Subcutaneous adipose tissue (tissue), 4 donors: ENCODE data around the gene CELF4. TPM values are rescaled to one million over a fixed set of nuclear protein-coding genes. Genes with fewer than 3 reads are reported as not detected.

Source experiments
- total RNA-seq, 4 donors: library from RNA; depleted of rRNA; stranded (reverse); fragments of >200 nt; gene quantifications; one replicate each; pipeline ENCODE4 v1.1.0, GENCODE V29; 2016
- TF ChIP-seq, protein P1 (sequence below): fragments of 450-650 bp; IDR thresholded peaks from one replicate; pipeline ENCODE4 v1.5.1; 2016; ENCODE audit warnings: low read depth, mild to moderate bottlenecking, control low read depth, antibody characterized with exemption, moderate library complexity

Gene CELF4
- total RNA-seq, 4 donors from 2014 or later, result not detected

DNA sequence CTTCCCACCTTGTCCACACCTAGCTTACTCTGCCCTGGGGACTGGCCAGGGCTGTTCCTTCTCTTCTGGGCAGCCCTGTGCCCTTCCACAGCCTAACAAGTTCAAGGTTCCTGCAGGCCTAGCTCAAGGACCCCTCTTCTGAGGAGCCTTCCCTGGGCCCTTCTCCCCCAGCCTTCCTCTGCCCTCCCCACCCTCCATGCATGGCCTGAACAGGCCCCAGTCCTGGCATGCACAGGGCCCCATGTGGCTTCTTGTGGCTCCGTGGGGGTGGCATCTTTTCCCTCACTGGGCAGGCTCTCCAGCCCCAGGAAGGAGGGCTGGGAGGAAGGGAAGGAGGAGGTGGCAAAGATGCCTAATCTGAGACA lies 162.9 kb downstream of the CELF4 start:
- TF ChIP-seq, protein P1, sequence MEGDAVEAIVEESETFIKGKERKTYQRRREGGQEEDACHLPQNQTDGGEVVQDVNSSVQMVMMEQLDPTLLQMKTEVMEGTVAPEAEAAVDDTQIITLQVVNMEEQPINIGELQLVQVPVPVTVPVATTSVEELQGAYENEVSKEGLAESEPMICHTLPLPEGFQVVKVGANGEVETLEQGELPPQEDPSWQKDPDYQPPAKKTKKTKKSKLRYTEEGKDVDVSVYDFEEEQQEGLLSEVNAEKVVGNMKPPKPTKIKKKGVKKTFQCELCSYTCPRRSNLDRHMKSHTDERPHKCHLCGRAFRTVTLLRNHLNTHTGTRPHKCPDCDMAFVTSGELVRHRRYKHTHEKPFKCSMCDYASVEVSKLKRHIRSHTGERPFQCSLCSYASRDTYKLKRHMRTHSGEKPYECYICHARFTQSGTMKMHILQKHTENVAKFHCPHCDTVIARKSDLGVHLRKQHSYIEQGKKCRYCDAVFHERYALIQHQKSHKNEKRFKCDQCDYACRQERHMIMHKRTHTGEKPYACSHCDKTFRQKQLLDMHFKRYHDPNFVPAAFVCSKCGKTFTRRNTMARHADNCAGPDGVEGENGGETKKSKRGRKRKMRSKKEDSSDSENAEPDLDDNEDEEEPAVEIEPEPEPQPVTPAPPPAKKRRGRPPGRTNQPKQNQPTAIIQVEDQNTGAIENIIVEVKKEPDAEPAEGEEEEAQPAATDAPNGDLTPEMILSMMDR, result no peak

DNA sequence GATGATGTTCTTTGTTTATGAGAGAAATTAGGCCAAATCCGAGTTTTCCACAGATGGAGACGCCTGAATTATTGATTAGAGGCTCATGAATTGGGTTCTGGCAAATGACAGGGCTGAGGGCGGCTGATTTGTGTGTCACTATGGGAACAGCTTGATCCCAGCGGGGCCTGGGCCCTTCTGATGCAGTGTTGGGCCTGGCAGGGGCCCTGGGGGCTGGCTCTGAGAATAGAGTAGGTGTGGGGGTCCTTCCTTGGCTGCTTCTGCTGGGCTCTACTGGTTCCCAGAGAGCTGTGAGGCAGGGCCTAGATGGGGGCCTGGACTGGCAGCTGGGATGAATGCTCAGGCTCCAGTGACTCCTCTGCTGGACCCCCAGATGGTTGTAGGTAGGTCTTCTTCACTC lies 164.8 kb downstream of the CELF4 start:
- TF ChIP-seq, protein P1, result no peak

DNA sequence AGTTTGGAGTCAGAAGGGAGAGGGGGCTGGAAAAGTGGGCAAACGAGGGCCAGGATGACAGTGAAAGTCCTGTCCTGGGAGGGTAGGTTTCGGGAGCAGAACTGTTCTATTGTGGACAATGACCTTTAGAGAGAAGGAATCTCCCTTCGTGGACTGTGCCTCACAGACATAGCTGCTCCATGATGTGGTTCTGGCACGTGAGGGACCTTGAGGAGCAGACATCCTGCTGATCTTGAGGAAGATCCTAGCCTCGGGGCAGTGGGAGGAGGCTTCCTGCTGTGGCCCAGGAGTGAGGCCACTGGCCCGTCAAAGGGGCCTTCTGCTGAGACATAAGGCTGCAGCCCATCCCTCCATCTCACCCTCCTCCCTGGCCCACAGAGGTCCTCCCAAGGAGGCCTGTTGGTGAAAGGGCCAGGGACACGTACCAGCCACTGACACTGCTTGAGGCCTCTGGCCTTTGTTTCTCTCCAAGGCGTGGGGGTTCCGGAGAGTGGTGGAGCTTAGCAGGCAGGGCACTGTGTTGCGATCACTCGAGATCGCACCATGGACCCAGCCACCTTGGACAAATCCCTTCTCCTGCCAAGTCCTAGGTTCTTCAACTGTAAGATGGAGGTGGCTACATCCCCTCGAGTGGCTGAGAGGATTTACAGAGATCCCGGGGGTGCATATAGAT lies 167.2 kb downstream of the CELF4 start:
- TF ChIP-seq, protein P1, result no peak

DNA sequence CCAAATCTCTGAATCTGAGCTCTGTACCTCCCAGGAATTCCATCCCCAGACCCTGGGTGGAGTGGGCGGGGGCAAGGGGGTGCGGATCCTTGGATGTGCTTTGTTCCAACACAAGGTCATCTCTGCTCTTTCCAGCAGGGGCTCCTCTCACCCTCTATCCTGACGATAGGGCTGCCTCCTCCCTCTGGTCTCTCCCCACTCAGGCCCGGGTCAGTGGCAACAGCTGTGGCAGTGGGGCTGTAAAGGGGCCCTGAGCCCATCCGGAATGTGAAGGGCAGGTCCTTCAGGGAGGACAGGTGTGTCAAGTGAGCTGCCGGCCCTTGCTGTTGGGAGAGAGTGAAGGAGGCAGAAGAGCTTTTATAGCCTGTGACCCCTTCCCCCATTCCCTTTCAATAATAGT lies 167.8 kb downstream of the CELF4 start:
- TF ChIP-seq, protein P1, result no peak

DNA sequence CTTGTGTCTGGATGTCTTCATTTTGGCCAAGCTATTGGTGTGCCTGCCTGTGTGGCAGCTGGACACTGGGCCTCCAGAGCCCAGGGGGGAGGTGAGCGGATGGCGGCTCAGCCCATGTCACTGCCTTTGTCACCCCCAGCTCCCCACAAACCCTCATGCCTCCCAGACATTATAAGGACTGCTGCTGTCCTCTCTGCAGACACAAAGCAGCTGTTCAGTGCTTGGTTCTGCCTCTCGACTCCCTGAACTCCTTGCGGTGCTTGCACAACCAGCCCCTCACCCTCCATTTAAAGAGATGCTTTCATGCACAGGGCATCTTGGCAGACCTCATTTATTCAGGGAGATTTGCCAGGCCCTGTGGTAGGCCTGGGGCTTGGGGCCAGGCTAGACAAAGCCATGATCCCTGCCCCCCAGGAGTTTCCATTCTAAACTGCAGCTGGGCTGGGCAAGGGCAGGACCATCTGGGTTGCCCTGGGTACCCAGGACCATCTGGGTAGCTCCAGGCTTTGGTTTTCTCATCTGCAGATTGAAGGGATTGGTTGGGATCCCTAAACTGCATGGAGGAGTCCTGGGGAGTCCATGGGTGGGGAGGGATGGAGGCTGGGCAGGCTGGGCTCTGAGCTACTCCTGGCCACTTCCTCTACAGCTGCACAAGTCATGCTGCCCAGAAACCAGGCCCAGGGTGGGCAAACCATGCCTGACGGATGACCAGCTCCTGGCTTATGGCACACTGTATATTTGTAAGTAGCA lies 168.5 kb downstream of the CELF4 start:
- TF ChIP-seq, protein P1, result no peak

DNA sequence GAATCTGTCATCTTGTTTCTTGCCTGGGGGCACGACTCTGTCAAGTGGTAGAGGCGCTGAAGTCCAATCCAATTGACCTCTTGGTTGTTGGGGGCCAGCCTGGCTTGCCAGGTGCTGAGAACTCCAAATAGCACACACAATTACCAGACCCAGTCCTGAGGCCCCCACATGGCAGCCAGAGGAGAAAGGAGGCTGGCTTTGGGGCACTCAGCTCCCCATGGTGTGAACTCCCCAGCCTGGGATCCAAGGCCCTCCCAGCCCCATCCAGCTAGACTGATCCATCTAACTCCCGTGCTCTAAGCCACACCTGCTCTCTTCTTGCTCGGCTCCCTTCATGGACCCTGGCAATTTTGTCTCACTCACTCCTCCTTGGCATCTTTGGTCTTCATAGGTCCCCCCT lies 170.0 kb downstream of the CELF4 start:
- TF ChIP-seq, protein P1, result no peak

DNA sequence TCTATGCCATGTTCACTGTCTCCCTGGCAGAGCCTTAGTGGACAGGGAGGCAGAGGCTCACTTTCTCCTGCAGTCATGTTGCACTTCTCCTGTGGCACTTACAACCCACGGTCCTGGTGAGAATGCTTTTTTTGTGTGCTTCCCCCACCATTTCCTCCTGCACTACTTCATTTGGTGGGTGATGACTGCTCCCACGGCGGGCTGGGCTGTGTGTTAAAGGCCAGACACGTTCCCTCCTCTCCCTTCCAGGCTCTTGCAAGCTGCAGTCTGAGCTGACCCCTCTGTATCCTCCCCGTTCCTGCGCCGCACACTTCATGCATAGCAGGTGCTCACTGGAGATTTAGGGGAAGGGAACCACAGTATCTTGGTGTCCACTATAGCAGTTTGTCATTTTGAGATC lies 170.5 kb downstream of the CELF4 start:
- TF ChIP-seq, protein P1, result no peak
